GM12878 (cell line): Measurements from ENCODE around the gene PEX11B.

Source experiments
- MXI1 ChIP-seq: fragments of 150-350 bp; IDR thresholded peaks from 2 replicates; pipeline ENCODE4 v1.6.1; 2011; ENCODE audit warnings: low read depth, mild to moderate bottlenecking, inconsistent platforms, low read length, improper control_type of control experiment
- TAF1 ChIP-seq: IDR thresholded peaks from 2 replicates; pipeline ENCODE4 v1.6.1; 2011; ENCODE audit warnings: mild to moderate bottlenecking, low read depth, low read length, borderline replicate concordance

GRCh38 chr1:145898756-145899155 lies 19.8 kb downstream of the PEX11B start:
- TF ChIP-seq TAF1 (no peak), MXI1 (no peak)
